HG02970 (cell line): ENCODE measurements around the gene FA2H.
"Not testable (repeated sequence)": the region's sequence is repeated elsewhere in the genome, so short reads cannot be mapped to it uniquely, and the experiment has no call there.

Experiments
- ATAC-seq: cut with Tn5 transposase; IDR thresholded peaks from one replicate; pipeline ENCODE4 v1.9.1; 2021; ENCODE audit warnings: mild to moderate bottlenecking, moderate library complexity, moderate number of reproducible peaks; ENCODE audit not compliant: unreplicated experiment, low FRiP score

The FA2H gene

GRCh38 chr16:74771656-74772315, 2.8 kb downstream of the FA2H start:
- ATAC-seq: no peak

- no peak for ATAC-seq
Measured at GRCh38 chr16:74770831-74771526, 3.6 kb downstream of the FA2H start.

- no peak for ATAC-seq
Measured at GRCh38 chr16:74769586-74770190, 4.9 kb downstream of the FA2H start.

GRCh38 chr16:74768239-74768638, 6.4 kb downstream of the FA2H start:
- ATAC-seq: no peak

GRCh38 chr16:74767749-74768148, 6.9 kb downstream of the FA2H start:
- no peak for ATAC-seq

GRCh38 chr16:74766729-74767128, 7.9 kb downstream of the FA2H start:
- no peak for ATAC-seq

- ATAC-seq: not testable (repeated sequence)
Measured at GRCh38 chr16:74764184-74764583, 10.4 kb downstream of the FA2H start.

GRCh38 chr16:74761665-74762064, 13.0 kb downstream of the FA2H start:
- ATAC-seq: no peak

GRCh38 chr16:74760007-74760767, 14.4 kb downstream of the FA2H start:
- no peak for ATAC-seq

GRCh38 chr16:74759564-74759963, 15.1 kb downstream of the FA2H start:
- no peak for ATAC-seq

- ATAC-seq: no peak
Measured at GRCh38 chr16:74758801-74759200, 15.8 kb downstream of the FA2H start.

GRCh38 chr16:74757349-74757748, 17.3 kb downstream of the FA2H start:
- ATAC-seq: no peak

- ATAC-seq: no peak
Measured at GRCh38 chr16:74756203-74756602, 18.4 kb downstream of the FA2H start.

- ATAC-seq: no peak
Measured at GRCh38 chr16:74753180-74753579, 21.4 kb downstream of the FA2H start.

GRCh38 chr16:74752756-74753155, 21.9 kb downstream of the FA2H start:
- no peak for ATAC-seq

- ATAC-seq: no peak
Measured at GRCh38 chr16:74752258-74752657, 22.4 kb downstream of the FA2H start.

- no peak for ATAC-seq
Measured at GRCh38 chr16:74751658-74752057, 23.0 kb downstream of the FA2H start.

GRCh38 chr16:74749291-74750055, 25.1 kb downstream of the FA2H start:
- no peak for ATAC-seq

- ATAC-seq: no peak
Measured at GRCh38 chr16:74748616-74749026, 26.0 kb downstream of the FA2H start.
